HCT116 (cell line): ENCODE results near the gene BCAR3. TPM values are rescaled to one million over a fixed set of nuclear protein-coding genes. Genes with fewer than 3 reads are reported as not detected.

Experiments used
- ATAC-seq: fragments of 200-7000 bp; cut with Tn5 transposase; 2 replicates; pipeline ENCODE4 v1.9.1; 2020; ENCODE audit warnings: mild to moderate bottlenecking, moderate library complexity
- BruUV-seq: library from RNA; stranded (reverse); fragments of 400-500 nt; replicated peaks from 2 replicates; lab custom pipeline; 2021; lab: Mats Ljungman, UMichigan
- CTCF ChIA-PET: fragments of 300-600 bp; sonication (Branson Sonifier 250); formaldehyde crosslinking; loops from one replicate; lab custom pipeline; 2021; ENCODE audit warnings: antibody characterized with exemption; lab: Charles Lee
- POLR2A ChIA-PET: fragments of 300-600, 350-600 bp; sonication (Branson Sonifier 250); formaldehyde crosslinking; loops from one replicate; lab custom pipeline; 2021; ENCODE audit warnings: antibody characterized with exemption; lab: Charles Lee
- RAD21 ChIA-PET, 2 experiments: fragments of 300-600 bp; sonication (Branson Sonifier 250); formaldehyde crosslinking; loops; one replicate each; lab custom pipeline; 2023; ENCODE audit warnings: low total read pairs in 2 of 2; ENCODE audit not compliant: uncharacterized antibody in 2 of 2, unreplicated experiment in 2 of 2, low non-redundant PET in 1 of 2; lab: Charles Lee
- DNase-seq: peaks from one replicate; pipeline ENCODE4 v3.0.0-alpha.2; 2010; ENCODE audit warnings: low read depth, low spot score
- H2AFZ ChIP-seq: fragments of 200-600 bp; shearing (Covaris generic), sonication (generic); 2 replicates; pipeline ENCODE4 v1.6.1; 2017; ENCODE audit warnings: low read depth, mixed run types, mixed read lengths, antibody characterized with exemption, low read length; ENCODE audit not compliant: poor library complexity, severe bottlenecking
- H3K27ac ChIP-seq: 2 replicates; pipeline ENCODE4 v1.5.1; 2012; ENCODE audit warnings: low read depth, low read length
- H3K27me3 ChIP-seq: fragments of 200-600 bp; sonication (generic); 2 replicates; pipeline ENCODE4 v1.6.1; 2016; ENCODE audit warnings: mixed run types, low read length, mixed read lengths; ENCODE audit not compliant: insufficient read depth
- H3K36me3 ChIP-seq, 2 experiments: fragments of 200-500 bp in 1 of 2; fragments of 200-600 bp in 1 of 2; sonication (Bioruptor generic) in 1 of 2; sonication (generic) in 1 of 2; 2 replicates each; pipeline versions ENCODE4 v1.5.1 to v1.6.1; 2014 to 2016; ENCODE audit warnings: low read length in 2 of 2, inconsistent platforms in 1 of 2, mixed read lengths in 1 of 2, mixed run types in 1 of 2; ENCODE audit not compliant: insufficient read depth in 2 of 2, control insufficient read depth in 1 of 2
- H3K4me1 ChIP-seq, 2 experiments: fragments of 200-600 bp in 1 of 2; sonication (generic) in 1 of 2; 2 replicates each; pipeline versions ENCODE4 v1.5.1 to v1.6.1; 2012 to 2017; ENCODE audit warnings: low read length in 2 of 2, inconsistent platforms in 1 of 2, mild to moderate bottlenecking in 1 of 2, mixed read lengths in 1 of 2, mixed run types in 1 of 2, moderate library complexity in 1 of 2; ENCODE audit not compliant: insufficient read depth in 2 of 2, control insufficient read depth in 1 of 2
- H3K4me2 ChIP-seq: fragments of 200-600 bp; sonication (generic); 2 replicates; pipeline ENCODE4 v1.6.1; 2017; ENCODE audit warnings: mixed run types, low read length, mixed read lengths
- H3K4me3 ChIP-seq, 2 experiments: fragments of 200-600 bp in 1 of 2; sonication (generic) in 1 of 2; replicated peaks in 1 of 2; 2 replicates each; pipeline ENCODE4 v1.5.1; 2011 to 2016; ENCODE audit warnings: low read length in 2 of 2, control low read depth in 1 of 2, low read depth in 1 of 2, mild to moderate bottlenecking in 1 of 2, mixed read lengths in 1 of 2, mixed run types in 1 of 2
- H3K79me2 ChIP-seq: fragments of 200-600 bp; sonication (generic); 2 replicates; pipeline ENCODE4 v1.6.1; 2017; ENCODE audit warnings: mild to moderate bottlenecking, mixed run types, low read length, moderate library complexity, mixed read lengths; ENCODE audit not compliant: insufficient read depth
- H3K9ac ChIP-seq: fragments of 200-600 bp; sonication (generic); 2 replicates; pipeline ENCODE4 v1.6.1; 2016; ENCODE audit warnings: low read length, mixed read lengths
- H3K9me2 ChIP-seq: fragments of 200-600 bp; sonication (generic), shearing (Covaris generic); 2 replicates; pipeline ENCODE4 v1.6.1; 2017; ENCODE audit warnings: mixed run types, mild to moderate bottlenecking, moderate library complexity; ENCODE audit not compliant: insufficient read depth
- H3K9me3 ChIP-seq, 2 experiments: fragments of 200-500 bp in 1 of 2; fragments of 200-600 bp in 1 of 2; sonication (Bioruptor generic) in 1 of 2; sonication (generic) in 1 of 2; 2 replicates each; pipeline ENCODE4 v1.6.1; 2014 to 2017; ENCODE audit warnings: low read length in 2 of 2, mixed read lengths in 2 of 2, inconsistent platforms in 1 of 2, low read depth in 1 of 2, mild to moderate bottlenecking in 1 of 2, mixed run types in 1 of 2, moderate library complexity in 1 of 2; ENCODE audit not compliant: control insufficient read depth in 1 of 2, insufficient read depth in 1 of 2
- H4K20me1 ChIP-seq: fragments of 200-600 bp; sonication (generic), shearing (Covaris generic); 2 replicates; pipeline ENCODE4 v1.6.1; 2017; ENCODE audit warnings: mixed run types, mild to moderate bottlenecking, moderate library complexity; ENCODE audit not compliant: insufficient read depth
- ATF3 ChIP-seq: IDR thresholded peaks from 2 replicates; pipeline ENCODE4 v1.6.1; 2012
- CTCF ChIP-seq, 3 experiments: fragments of 200-600 bp in 1 of 3; sonication (generic) in 1 of 3; IDR thresholded peaks in 2 of 3; conservative IDR thresholded peaks in 1 of 3; 2 replicates each; pipeline ENCODE4 v1.5.1; 2012 to 2017; ENCODE audit warnings: low read depth in 2 of 3, low read length in 2 of 3, antibody characterized with exemption in 1 of 3, borderline replicate concordance in 1 of 3, control low read depth in 1 of 3, mild to moderate bottlenecking in 1 of 3, mixed read lengths in 1 of 3, mixed run types in 1 of 3, moderate library complexity in 1 of 3; ENCODE audit not compliant: insufficient read depth in 1 of 3
- EGR1 ChIP-seq: IDR thresholded peaks from 2 replicates; pipeline ENCODE4 v1.6.1; 2012; ENCODE audit warnings: low read depth
- ELF1 ChIP-seq: IDR thresholded peaks from 2 replicates; pipeline ENCODE4 v1.6.1; 2012; ENCODE audit warnings: low read depth, borderline replicate concordance
- EZH2 ChIP-seq: fragments of 200-600 bp; sonication (generic); IDR thresholded peaks from 2 replicates; pipeline ENCODE4 v1.6.1; 2017; ENCODE audit warnings: antibody characterized with exemption, mixed run types
- EZH2phosphoT487 ChIP-seq: fragments of 200-600 bp; IDR thresholded peaks from 2 replicates; pipeline ENCODE4 v1.6.1; 2018; ENCODE audit warnings: antibody characterized with exemption, borderline replicate concordance
- FOSL1 ChIP-seq: IDR thresholded peaks from 2 replicates; pipeline ENCODE4 v1.6.1; 2012; ENCODE audit warnings: low read depth
- SRF ChIP-seq: IDR thresholded peaks from 2 replicates; pipeline ENCODE4 v1.6.1; 2012; ENCODE audit warnings: low read depth
- ZNF274 ChIP-seq: fragments of 200-500 bp; sonication (Bioruptor generic); IDR thresholded peaks from 2 replicates; pipeline ENCODE4 v1.6.1; 2014; ENCODE audit warnings: mild to moderate bottlenecking, low read depth, low read length, inconsistent platforms
- intact Hi-C: fragments of 100-400 bp; cut with micrococcal nuclease; formaldehyde crosslinking; loops from 2 replicates; pipeline ENCODE4 v1.10.0; 2022
- total RNA-seq: library from RNA; stranded (reverse); gene quantifications from one replicate; pipeline ENCODE4 v1.2.1, GENCODE V29; 2021; ENCODE audit not compliant: unreplicated experiment

The BCAR3 gene
- total RNA-seq, 1 experiment from 2014 or later = 24.5 TPM

GRCh38 chr1:93546162-93546863 lies 135.3 kb downstream of the BCAR3 start:
- Histone ChIP-seq H4K20me1 (no peaks in the 10 kb centered on the region), H3K27ac (no peak overlapping the region), H3K4me2 (no peak overlapping the region), H3K9ac (no peak overlapping the region), H3K4me1 (no peaks in the 10 kb centered on the region), H3K4me3 (no peak overlapping the region), H2AFZ (no peak overlapping the region), H3K36me3 (peaks cover 5 to 6% of the 10 kb centered on the region in 2 experiments; a peak in 2 of 4 replicates), H3K27me3 (no peaks in the 10 kb centered on the region), H3K9me3 (no peaks in the 10 kb centered on the region), H3K9me2 (no peaks in the 10 kb centered on the region), H3K79me2 (no peaks in the 10 kb centered on the region)
- no peak for ATAC-seq
- TF ChIP-seq ATF3 (no peak), ZNF274 (no peak), SRF (no peak), EZH2 (no peak), FOSL1 (no peak), CTCF (IDR thresholded peaks at IDR 0.05 in 2 of 3, conservative IDR thresholded peaks at IDR 0.05 in 1 of 3; ENCODE audit: borderline replicate concordance in 1 of 3, insufficient read depth in 1 of 3, low read depth in 2 of 3, low read length in 2 of 3) (no peak), EZH2phosphoT487 (no peak), EGR1 (no peak), ELF1 (no peak)
- no peak for DNase-seq
- no TSS peak for BruUV-seq
- ChIA-PET CTCF (no interaction called here), RAD21 (no interaction called here), POLR2A (no interaction called here)
- intact Hi-C loops = no loop called here
